Hindlimb muscle (tissue), 1 donor: ENCODE measurements around the gene CCNL1. TPM values are rescaled to one million over a fixed set of nuclear protein-coding genes. Genes with fewer than 3 reads are reported as not detected.
"Not testable (repeated sequence)": the region's sequence is repeated elsewhere in the genome, so short reads cannot be mapped to it uniquely, and the experiment has no call there.

Source experiments
- DNase-seq: peaks from one replicate; pipeline ENCODE4 v3.0.0-alpha.2; 2013
- polyA plus RNA-seq: library from polyadenylated mRNA; unstranded; fragments of 120-200 nt; gene quantifications from one replicate; pipeline ENCODE4 v1.2.1, GENCODE V29; 2013; ENCODE audit not compliant: insufficient read length

CCNL1 gene
- polyA plus RNA-seq = 76.1 TPM

DNA sequence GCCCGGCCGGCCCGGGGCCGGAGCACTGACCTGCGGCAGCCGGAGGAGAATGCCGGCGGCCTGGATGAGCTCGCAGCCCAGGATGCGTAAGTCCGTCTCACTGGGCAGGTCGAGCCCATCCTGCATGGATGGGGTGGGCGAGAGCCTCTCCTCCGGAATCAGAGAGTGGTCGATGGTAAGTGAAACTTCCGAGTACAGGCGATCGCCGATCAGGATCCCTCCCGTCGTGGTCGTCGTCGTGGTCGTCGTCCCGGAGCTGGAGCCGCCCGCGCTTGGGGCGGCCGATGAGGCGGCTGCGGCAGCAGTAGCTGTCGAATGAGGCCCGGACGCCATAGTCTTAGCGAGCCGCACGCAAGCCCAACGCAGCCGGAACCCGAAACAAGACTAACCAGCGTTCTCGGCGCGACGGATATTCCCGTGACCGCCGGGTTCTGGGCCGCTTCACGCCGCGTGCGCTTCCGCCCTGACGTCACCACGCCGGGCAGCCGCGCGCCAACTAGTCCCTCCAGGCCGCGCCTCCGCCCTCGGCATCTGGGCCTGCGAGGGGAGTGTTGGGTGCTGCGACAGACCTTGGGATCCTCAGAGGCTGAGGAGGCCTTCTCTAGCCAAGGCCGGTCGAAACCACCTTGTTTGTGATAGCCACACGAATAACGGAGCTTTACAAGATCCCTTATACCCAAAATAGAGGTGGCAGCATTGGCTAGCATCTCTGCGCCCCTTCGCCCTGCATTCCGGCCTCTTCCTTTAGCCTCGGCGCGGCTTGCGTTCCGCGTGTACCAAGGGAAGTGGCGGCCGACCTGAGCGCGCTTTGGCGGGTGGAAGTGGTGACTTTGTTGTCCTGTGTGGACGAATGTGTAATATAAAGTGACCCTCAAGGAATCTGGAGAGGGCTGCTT lies at the start of gene CCNL1:
CCNL1 (minus strand) TSS at position 386 of the 896 bp plus-strand sequence; CDS start at position 333, 53 bp downstream.
- peak; percentile 98 for DNase-seq

DNA sequence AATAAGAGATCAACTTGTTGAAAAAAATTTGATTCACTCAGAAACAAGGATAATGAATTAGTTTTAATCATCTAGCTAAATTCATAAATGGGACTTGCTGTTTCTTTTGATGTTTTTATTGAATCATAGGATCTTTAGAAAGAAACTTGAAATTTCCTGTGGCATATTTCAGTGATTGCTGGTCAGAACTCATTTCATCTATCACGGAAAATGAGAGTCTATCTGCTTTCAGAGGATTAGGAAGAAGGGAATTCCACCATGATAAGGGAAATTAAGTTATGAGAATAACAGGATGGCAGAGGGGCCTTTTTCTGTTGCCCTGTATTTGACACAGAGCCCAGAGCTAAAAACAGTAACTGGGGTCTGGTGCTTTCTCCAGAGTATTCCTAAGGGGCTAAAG lies 44.9 kb upstream of the CCNL1 start:
- no peak for DNase-seq

DNA sequence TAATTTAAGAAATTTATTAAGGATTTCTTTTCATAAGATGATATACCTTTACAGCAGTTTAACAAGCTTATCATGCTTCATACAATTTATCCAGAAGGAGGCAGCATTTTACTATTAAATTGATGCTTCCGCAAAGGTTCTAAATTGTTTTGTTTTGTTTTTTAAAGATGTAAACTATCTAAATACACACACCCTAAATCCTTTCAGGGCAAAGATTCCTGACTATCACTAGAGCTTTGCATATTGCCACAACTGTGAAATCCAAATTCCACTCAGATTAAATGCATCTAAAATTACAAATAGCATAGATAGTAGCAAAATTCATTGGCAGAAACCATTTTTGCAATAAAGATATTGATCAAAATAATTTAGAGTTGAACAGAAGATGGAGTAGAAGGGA lies 44.5 kb upstream of the CCNL1 start:
- DNase-seq = peak; percentile 21

DNA sequence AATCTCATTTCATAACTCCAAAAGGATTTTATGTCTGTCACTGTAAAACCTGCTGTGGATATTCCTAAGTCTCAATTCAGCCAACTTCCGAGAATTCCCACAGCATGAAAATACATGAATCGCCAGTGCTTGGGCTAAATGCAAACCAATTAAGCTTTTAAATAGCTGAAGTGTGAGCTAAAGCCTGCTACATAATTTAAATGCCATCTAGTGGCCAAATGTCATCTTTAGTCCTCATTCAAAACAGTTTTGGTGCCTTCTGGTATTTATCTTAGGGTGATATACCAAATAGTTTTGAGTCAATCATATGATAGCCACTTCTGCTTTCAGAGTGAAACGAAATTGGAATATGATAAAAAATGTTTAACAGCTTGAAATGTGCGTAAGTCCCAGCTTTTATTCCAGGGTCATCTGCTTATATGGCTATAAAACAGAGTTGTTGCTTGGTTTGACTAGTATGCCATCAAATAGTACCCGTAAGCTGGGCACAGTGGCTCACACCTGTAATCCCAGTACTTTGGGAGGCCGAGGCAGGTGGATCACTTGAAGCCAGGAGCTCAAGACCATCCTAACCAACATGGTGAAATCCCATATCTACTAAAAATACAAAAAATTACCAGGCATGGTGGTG lies 41.8 kb upstream of the CCNL1 start:
- no peak for DNase-seq

DNA sequence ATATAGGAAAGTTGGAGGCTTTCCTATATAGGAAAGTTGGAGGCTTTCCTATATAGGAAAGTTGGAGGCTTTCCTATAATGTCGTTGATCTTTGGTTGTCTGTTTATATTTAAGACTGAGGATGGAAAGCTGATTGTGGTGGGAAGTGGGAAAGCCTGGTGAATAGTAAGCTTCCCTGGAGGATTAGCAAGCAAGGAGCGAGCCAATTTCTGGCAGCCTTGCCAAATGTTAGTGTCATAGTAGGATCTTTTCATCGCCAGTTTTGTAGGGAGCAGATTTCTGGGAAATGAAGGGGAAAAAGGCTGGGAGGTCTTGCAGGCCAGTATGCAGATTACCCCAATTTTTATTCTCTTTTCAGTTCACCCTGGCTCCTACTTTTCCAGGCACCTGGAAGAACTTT lies 39.9 kb upstream of the CCNL1 start:
- no peak for DNase-seq

DNA sequence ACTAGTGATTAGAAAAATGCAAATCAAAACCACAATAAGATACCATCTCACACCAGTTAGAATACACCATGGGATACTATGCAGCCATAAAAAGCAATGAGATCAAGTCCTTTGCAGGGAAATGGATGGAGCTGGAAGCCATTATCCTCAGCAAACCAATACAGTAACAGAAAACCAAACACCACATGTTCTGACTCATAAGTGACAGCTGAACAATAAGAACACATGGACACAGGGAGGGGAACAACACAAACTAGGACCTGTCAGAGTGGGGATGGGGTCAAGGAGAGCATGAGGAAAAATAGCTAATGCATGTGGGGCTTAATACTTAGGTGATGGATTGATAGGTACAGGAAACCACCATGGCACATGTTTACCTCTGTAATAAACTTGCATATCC lies 36.0 kb upstream of the CCNL1 start:
- no peak for DNase-seq

DNA sequence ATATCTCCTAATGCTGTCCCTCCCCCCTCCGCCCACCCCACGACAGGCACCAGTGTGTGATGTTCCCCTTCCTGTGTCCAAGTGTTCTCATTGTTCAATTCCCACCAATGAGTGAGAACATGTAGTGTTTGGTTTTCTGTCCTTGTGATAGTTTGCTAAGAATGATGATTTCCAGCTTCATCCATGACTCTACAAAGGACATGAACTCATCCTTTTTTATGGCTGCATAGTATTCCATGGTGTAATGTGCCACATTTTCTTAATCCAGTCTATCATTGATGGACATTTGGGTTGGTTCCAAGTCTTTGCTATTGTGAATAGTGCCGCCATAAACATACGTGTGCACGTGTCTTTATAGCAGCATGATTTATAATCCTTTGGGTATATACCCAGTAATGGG lies 31.2 kb upstream of the CCNL1 start:
- not testable (repeated sequence) for DNase-seq

DNA sequence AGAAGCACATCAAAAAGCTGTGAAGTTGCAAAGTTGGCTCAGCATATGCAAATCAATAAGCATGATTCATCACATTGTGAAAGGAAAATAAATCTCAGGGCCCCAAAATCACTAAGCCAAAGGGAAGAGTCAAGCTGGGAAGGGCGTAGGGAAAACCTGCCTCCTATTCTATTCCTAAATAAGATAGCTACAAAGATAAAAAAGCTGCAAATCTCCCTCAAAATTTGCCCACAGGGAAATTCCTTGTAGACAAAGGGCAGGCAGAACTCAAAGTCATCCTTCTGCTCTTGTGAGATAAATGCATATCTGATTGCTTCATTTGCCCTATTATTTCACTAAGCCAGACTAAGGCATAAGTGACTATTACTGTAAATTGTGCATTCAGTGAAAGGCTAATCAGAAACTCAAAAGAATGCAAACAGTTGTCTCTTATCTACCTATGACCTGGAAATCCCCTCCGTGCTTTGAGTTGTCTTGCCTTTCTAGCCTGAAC lies 30.5 kb upstream of the CCNL1 start:
- DNase-seq = no peak

DNA sequence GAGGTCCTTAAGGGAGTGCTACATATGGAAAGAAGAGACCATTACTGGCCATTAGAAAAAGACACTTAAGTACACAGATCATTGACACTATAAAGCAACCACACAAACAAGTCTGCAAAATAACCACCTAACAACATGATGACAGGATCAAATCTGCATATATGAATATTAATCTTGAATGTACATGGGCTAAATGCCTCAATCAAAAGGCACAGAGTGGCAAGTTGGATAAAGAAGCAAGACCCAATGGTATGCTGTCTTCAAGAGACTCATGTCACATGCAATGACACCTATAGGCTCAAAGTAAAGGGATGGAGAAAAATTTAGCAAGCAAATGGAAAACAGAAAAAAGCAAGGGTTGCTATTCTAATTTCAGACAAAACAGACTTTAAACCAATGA lies 28.4 kb upstream of the CCNL1 start:
- DNase-seq = no peak

DNA sequence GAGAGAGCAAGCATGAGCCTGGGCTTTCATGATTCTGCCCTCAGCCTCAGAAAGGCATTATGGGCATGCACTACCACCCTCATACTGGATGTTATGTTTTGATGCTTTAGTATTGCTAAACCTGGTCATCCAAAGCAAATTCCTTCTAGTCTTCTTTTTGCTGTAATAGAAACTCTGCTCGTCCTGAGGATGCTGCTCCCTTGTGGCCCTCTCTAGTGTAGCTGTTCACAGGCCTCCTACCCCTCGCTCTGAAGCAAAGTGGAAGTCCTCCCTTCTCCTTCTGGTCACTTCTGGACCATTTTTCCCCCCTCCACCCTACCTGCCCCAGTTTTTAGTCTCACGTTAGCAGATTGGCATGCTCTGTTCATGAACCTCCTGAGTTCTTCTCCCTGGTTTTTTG lies 22.9 kb upstream of the CCNL1 start:
- no peak for DNase-seq

DNA sequence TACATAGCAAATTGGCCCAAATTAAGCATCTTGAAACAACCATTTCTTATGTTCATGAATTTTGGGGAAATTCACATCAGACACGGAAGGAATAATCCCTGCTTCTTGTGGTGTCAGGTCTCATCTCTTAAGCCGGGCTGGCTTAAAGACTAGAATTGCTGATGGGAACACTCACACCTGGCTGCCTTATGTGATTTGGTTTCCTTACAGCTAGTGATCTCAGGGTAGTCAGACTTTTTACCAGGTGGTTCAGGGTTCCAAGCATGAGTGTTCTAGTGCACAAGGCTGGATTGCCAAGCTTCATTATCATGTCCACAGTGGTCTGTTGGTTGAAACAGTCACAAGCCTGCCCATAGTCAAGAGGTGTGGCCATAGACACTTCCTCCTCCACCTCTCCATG lies 20.3 kb upstream of the CCNL1 start:
- no peak for DNase-seq

DNA sequence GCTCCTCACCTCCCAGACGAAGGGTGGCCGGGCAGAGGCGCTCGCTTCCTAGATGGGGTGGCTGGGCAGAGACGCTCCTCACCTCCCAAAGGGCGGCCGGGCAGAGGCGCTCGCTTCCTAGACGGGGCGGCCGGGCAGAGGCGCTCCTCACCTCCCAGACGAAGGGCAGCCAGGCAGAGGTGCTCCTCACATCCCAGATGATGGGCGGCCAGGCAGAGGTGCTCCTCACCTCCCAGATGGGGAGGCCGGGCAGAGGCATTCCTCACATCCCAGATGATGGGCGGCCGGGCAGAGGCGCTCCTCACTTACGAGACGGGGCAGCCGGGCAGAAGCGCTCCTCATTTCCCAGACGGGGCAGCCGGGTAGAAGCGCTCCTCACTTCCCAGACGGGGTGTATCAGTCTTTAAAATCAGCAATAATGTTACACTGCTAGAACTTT lies 19.4 kb upstream of the CCNL1 start:
- no peak for DNase-seq

DNA sequence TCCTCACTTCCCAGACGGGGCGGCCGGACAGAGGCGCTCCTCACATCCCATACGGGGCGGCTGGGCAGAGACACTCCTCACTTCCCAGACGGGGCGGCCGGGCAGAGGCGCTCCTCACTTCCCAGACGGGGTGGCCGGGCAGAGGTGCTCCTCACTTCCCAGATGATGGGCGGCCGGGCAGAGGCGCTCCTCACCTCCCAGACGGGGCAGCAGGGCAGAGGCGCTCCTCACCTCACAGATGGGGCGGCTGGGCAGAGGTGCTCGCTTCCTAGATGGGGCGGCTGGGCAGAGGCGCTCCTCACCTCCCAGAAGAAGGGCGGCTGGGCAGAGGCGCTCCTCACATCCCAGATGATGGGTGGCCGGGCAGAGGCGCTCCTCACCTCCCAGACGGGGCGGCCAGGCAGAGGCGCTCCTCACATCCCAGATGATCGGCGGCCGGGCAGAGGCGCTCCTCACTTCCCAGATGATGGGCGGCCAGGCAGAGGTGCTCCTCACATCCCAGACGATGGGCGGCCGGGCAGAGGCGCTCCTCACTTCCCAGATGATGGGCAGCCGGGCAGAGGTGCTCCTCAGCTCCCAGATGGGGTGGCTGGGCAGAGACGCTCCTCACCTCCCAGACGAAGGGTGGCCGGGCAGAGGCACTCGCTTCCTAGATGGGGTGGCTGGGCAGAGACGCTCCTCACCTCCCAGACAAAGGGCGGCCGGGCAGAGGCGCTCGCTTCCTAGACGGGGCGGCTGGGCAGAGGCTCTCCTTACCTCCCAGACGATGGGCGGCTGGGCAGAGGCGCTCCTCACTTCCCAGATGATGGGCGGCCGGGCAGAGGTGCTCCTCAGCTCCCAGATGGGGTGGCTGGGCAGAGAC lies 18.8 kb upstream of the CCNL1 start:
- not testable (repeated sequence) for DNase-seq

DNA sequence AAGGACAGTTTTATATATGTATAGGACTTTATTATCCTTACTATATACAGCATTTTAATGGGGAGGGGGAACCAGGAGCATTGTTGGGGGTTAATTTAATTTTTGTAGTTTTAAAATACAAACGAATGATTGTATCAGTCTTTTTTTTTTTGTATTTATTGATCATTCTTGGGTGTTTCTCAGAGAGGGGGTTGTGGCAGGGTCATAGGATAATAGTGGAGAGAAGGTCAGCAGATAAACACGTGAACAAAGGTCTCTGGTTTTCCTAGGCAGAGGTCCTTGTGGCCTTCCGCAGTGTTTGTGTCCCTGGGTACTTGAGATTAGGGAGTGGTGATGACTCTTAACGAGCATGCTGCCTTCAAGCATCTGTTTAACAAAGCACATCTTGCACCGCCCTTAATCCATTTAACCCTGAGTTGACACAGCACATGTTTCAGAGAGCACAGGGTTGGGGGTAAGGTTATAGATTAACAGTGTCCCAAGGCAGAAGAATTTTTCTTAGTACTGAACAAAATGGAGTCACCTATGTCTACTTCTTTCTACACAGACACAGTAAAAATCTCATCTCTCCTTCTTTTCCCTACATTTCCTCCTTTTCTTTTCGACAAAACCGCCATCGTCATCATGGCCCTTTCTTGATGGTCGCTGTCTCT lies 18.0 kb upstream of the CCNL1 start:
- DNase-seq = not testable (repeated sequence)

DNA sequence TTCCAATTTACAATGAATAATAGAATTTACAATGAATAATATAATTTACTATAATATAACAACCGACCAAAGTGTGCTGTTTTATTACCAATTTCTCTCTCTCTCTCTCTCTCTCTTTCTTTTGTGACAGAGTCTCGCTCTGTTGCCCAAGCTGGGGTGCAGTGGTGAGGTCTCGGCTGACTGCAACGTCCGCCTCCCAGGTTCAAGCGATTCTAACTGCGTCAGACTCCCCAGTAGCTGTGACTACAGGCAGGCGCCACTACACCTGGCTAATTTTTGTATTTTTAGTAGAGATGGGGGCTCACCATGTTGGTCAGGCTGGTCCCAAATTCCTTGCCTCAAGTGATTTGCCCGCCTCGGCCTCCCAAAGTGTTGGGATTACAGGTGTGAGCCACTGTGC lies 17.0 kb upstream of the CCNL1 start:
- no peak for DNase-seq

DNA sequence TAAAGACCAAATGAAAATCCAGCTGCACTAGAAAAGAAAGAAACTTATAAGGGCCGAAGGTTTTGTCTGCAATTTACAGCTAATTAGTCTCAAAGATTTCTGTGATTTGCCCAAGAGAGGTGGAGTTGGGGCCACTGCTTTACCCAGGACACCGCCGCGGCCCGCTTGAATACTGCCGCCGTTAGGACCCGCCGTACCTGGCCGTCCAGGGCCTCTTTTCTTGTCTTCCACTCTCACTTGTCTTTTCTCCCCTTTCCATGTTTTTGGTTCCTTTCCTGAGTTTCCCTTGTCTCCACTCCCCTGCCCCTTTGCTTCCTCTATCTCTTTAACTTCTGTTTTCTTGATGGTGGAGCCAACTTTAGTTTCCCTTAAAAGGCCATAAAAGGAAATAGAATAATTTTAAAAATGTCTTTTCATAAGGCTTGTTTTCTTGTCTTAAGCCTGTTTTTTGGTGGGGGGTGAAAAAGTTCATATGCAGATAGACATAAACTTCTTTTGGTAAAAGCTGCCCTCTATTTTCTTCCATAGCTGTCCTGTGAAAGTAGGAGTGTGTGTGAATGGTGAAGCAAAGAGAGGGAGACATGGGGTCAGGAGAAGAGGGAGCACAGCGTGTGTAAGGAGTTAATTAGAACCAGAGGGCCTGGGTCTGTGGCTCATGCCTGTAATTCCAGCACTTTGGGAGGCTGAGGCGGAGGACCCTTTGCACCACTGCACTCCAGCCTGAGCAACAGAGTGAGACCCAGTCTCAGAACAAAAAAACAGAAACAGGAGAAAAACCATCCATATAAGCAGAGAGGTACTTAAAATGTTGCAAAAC lies 16.0 kb upstream of the CCNL1 start:
- peak; percentile 46 for DNase-seq

DNA sequence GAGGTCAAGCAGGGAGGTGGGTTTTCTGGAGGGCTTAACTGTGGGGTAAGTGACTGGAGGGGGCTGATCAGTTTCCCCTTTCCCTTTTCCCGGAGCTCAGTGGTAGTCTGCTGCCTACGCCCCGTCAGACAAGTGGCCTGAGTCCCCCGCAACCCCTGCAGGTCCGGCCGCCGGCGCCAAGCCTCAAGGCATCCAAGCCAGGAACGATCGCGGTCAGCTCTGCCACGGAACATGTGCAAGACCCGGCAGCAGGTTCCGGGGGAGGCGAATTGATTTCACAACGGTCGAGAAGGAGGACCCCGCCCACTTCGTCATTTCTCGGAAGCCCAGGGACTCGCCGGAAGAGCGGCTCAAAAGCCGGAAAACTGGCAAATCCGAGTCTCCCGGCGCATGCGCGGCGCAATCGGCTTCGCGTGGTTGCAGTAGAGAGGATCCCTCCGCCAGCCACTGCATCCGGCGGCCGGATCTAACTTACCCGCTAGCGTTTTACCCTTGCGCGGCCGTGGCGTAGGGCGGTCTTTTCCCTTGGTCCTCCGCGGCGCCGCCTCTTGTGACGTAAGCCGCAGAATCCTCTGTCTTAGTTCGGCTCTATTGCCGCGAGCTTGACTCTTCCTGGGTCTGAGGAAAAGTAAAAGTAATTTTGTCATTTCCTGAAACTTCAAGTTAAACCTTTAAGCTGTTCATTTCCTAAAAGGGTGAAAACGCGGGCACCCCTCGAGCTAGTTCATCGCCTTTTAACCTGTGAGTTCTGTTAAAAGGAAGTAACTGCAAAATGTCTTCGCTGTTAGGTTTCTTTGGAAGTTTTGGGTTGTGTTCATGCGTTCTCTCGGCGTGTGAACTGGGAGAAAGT lies 14.9 kb upstream of the CCNL1 start:
- peak; percentile 100 for DNase-seq

DNA sequence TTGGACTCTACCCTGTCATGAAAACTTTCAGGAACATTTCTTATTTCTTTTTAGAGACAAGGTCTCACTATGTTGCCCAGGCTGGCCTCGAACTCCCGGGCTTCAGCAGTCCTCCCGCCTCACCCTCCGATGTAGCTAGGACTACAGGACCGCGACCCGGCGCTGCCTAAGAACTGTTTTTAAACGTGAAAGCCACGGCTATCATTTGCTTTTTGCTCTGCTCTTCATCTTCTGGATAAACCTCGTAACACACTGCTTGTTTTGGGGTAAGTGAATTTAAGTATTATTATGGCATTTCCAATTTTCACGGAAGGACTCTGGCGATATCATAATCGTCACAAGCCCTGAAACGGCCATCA lies 14.3 kb upstream of the CCNL1 start:
- DNase-seq = no peak

DNA sequence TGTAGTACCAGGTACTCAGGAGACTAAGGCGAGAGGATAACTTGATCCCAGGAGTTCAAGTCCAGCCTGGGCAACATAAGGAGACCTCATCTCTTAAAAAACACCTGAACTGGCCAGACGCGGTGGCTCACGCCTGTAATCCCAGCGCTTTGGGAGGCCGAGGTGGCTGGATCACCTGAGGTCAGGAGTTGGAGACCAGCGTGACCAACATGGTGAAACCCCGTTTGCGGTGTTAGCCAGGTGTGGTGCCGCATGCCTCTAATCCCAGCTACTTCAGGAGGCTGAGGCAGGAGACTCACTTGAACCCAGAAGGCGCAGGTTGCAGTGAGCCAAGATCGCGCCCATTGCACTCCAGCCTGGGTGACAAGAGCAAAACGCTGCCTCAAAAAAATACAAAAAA lies 13.4 kb upstream of the CCNL1 start:
- DNase-seq = not testable (repeated sequence)

DNA sequence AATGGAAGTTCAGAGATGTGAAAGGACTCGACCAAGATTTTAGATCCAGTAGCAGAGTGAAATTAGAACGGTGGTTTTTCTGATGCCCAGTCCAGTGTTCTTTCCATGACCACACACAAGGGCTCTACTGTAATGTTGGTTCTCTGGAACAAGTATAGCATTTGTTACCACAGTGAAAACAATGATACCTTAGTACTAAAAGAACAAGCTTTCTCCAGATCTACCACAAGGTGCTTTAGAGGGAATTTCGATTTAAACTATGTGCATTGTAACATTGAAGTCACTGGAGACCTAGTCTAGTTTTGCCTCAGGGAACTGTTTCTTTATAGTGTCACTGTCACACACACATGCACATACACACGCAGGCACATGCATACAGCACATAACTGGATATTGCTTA lies 12.8 kb upstream of the CCNL1 start:
- no peak for DNase-seq
